ENCODE results near the gene TTC33.
"Not testable (repeated sequence)": the region's sequence is repeated elsewhere in the genome, so short reads cannot be mapped to it uniquely, and the experiment has no call there.

The TTC33 gene

GRCh38 chr5:40716000-40716399 lies 39.8 kb downstream of the TTC33 start:
- DNase-seq: no peak

- DNase-seq: no peak
Observed at GRCh38 chr5:40714001-40714400, 41.8 kb downstream of the TTC33 start.

- DNase-seq: not testable (repeated sequence)
Observed at GRCh38 chr5:40710575-40710974, 45.2 kb downstream of the TTC33 start.

GRCh38 chr5:40705484-40705883 lies 50.3 kb downstream of the TTC33 start:
- not testable (repeated sequence) for DNase-seq

GRCh38 chr5:40702027-40702426 lies 53.7 kb downstream of the TTC33 start:
- not testable (repeated sequence) for DNase-seq

GRCh38 chr5:40700116-40700782 lies 55.5 kb downstream of the TTC33 start:
- DNase-seq: no peak

- DNase-seq: no peak
Observed at GRCh38 chr5:40694433-40694832, 61.3 kb downstream of the TTC33 start.

- no peak for DNase-seq
Observed at GRCh38 chr5:40691894-40692293, 63.9 kb downstream of the TTC33 start.

GRCh38 chr5:40690267-40690666 lies 65.5 kb downstream of the TTC33 start:
- DNase-seq: no peak

- peak; percentile 17 for DNase-seq
Observed at GRCh38 chr5:40689438-40689837, 66.3 kb downstream of the TTC33 start.

- no peak for DNase-seq
Observed at GRCh38 chr5:40688996-40689395, 66.8 kb downstream of the TTC33 start.

- DNase-seq: peak; percentile 70
Observed at GRCh38 chr5:40688127-40688761, 67.5 kb downstream of the TTC33 start.

GRCh38 chr5:40687321-40687720 lies 68.4 kb downstream of the TTC33 start:
- DNase-seq: no peak

- no peak for DNase-seq
Observed at GRCh38 chr5:40685976-40686486, 69.7 kb downstream of the TTC33 start.

- no peak for DNase-seq
Observed at GRCh38 chr5:40685193-40685592, 70.6 kb downstream of the TTC33 start.

- DNase-seq: no peak
Observed at GRCh38 chr5:40683305-40683704, 72.5 kb downstream of the TTC33 start.

- no peak for DNase-seq
Observed at GRCh38 chr5:40682154-40683017, 73.4 kb downstream of the TTC33 start.

GRCh38 chr5:40681363-40682153 lies 74.2 kb downstream of the TTC33 start:
- no peak for DNase-seq

GRCh38 chr5:40680741-40681362 lies 74.9 kb downstream of the TTC33 start:
- DNase-seq: no peak

- DNase-seq: no peak
Observed at GRCh38 chr5:40679913-40680681, 75.7 kb downstream of the TTC33 start, which contains the start of gene PTGER4. Gene PTGER4, plus strand, starts transcription at chr5:40679915. Its CDS starts 1,079 bp downstream, at chr5:40680994.

Data from NCI-H446 treated with DMSO at 0.1 percent for 48 hours (cell line).